ENCODE measurements around the gene FAF1.

The FAF1 gene

GRCh38 chr1:50693829-50694228 is 266.2 kb downstream of the FAF1 start:
- no peak for DNase-seq

GRCh38 chr1:50684185-50684584 is 275.9 kb downstream of the FAF1 start:
- no peak for DNase-seq

- DNase-seq, result no peak
These were observed 278.1 kb downstream of the FAF1 start for GRCh38 chr1:50681931-50682330.

- no peak for DNase-seq
These were observed 292.2 kb downstream of the FAF1 start for GRCh38 chr1:50667710-50668356.

GRCh38 chr1:50667272-50667671 is 292.8 kb downstream of the FAF1 start:
- DNase-seq, result no peak

- no peak for DNase-seq
These were observed 293.2 kb downstream of the FAF1 start for GRCh38 chr1:50666849-50667248.

- DNase-seq, result no peak
These were observed 294.7 kb downstream of the FAF1 start for GRCh38 chr1:50665413-50665812.

GRCh38 chr1:50661626-50662025 is 298.4 kb downstream of the FAF1 start:
- no peak for DNase-seq

GRCh38 chr1:50659107-50659662 is 300.9 kb downstream of the FAF1 start:
- DNase-seq, result no peak

GRCh38 chr1:50658459-50659076 is 301.5 kb downstream of the FAF1 start:
- no peak for DNase-seq

- no peak for DNase-seq
These were observed 303.1 kb downstream of the FAF1 start for GRCh38 chr1:50656931-50657330.

GRCh38 chr1:50651476-50652263 is 308.4 kb downstream of the FAF1 start:
- DNase-seq, result no peak

GRCh38 chr1:50646526-50646925 is 313.5 kb downstream of the FAF1 start:
- no peak for DNase-seq

- no peak for DNase-seq
These were observed 314.9 kb downstream of the FAF1 start for GRCh38 chr1:50645139-50645538.

GRCh38 chr1:50644447-50645105 is 315.5 kb downstream of the FAF1 start:
- DNase-seq, result no peak

GRCh38 chr1:50637460-50637859 is 322.6 kb downstream of the FAF1 start:
- DNase-seq, result no peak

GRCh38 chr1:50634251-50634650 is 325.8 kb downstream of the FAF1 start:
- DNase-seq, result no peak

- no peak for DNase-seq
These were observed 326.6 kb downstream of the FAF1 start for GRCh38 chr1:50633465-50633864.

GRCh38 chr1:50631161-50631560 is 328.9 kb downstream of the FAF1 start:
- DNase-seq, result no peak

GRCh38 chr1:50622259-50622658 is 337.8 kb downstream of the FAF1 start:
- no peak for DNase-seq

GRCh38 chr1:50620680-50621329 is 339.3 kb downstream of the FAF1 start:
- DNase-seq, result no peak

GRCh38 chr1:50615036-50615750 is 344.9 kb downstream of the FAF1 start:
- no peak for DNase-seq
